NCI-H510A (cell line): Measurements from ENCODE around the gene TRIM32.

Experiments
- DNase-seq: peaks from one replicate; lab custom pipeline; 2025; lab: John Stamatoyannopoulos, UW

TRIM32 gene

DNA sequence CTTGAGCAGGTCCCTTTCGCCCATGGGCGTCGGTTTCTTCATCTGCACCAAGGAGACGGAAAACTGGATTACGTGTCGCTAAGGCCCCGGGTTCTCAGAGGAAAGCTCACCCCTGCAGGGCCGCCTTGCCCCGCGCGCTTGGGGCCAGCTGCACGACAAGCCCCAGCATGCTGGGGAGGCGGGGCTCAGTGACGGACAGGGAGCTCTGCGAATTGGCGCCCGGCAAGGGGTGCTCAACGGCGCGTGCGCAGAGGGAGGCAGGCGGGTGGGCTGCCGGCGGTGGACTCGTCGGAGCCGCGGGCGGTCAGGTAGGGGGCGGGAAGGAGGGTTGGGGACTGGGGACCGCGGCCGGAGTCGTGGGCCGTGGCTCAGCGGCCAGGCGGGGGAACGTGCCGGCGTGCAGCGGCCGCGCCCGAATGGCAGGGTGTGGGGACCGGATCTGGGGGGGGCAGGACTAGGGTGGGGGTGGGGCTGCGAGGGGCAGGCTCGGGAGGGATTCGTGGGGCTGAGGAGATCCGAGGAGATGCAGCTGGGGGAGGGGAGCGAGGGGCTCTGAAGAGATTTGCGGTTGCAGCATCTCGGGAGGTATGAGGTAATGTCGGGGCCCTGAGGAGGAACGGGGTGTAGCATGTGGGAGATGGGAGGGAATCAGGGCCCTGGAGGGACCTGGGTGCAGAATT lies at the start of gene TRIM32:
Gene TRIM32, plus strand, starts transcription at position 232 of the 680 bp plus-strand sequence. CDS start 10,438 bp downstream, outside the sequence.
- DNase-seq, result peak; percentile 87

- no peak for DNase-seq
These were observed 47.8 kb upstream of the TRIM32 start for GRCh38 chr9:116639251-116639741.

DNA sequence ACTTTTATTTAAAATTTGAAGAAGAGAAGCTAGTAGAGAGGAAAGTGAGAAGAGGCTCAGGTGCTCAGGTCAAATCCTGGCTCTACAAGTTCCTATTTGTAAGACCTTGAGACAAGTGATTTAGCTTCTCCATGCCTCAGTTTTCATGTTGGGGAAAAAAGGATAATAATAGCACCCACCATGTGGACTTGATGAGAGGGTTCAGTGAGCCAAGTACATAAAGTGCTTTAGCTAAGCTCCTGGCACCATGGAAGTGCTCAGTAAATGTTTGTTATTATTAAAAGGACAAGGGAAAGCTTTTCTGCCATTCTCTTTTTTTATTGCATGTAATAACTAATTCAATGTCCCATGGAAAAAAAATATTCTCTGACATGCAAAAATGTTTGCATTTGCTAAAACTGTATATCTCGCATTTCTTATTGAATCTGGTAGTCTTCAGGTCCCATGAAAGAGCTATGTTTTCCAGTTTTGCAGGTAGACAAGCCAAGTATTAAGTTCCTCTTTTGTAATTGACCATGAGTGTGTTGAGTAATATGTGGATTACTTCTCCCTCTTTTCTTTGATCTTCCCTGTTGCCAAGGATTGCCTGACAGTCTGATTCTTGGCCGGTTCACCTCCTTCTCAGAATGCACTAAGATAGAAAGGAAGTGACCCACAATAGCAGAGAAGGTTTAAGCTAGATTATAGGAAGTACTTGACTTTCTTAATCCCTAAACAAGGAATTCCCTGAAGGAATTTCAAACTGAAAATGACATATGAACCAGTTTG lies 45.6 kb upstream of the TRIM32 start:
- no peak for DNase-seq

GRCh38 chr9:116643691-116644090 lies 43.4 kb upstream of the TRIM32 start:
- DNase-seq, result no peak

- DNase-seq, result no peak
These were observed 42.9 kb upstream of the TRIM32 start for GRCh38 chr9:116644091-116644688.

- DNase-seq, result no peak
These were observed 40.2 kb upstream of the TRIM32 start for GRCh38 chr9:116646661-116647514.

DNA sequence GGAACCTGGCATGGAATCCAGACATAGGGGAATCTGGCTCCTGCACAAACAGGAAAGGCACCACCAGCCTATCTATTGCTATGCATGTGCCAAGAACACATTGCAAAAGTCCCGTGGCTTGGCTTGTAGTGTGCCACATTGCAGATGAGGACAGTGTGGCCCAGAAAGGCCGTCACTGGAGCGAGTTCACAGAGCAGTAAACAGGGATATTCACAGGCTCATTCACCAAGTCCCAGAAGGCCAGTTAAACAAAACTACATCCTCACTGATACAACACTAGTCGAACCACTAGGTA lies 39.6 kb upstream of the TRIM32 start:
- DNase-seq, result no peak

DNA sequence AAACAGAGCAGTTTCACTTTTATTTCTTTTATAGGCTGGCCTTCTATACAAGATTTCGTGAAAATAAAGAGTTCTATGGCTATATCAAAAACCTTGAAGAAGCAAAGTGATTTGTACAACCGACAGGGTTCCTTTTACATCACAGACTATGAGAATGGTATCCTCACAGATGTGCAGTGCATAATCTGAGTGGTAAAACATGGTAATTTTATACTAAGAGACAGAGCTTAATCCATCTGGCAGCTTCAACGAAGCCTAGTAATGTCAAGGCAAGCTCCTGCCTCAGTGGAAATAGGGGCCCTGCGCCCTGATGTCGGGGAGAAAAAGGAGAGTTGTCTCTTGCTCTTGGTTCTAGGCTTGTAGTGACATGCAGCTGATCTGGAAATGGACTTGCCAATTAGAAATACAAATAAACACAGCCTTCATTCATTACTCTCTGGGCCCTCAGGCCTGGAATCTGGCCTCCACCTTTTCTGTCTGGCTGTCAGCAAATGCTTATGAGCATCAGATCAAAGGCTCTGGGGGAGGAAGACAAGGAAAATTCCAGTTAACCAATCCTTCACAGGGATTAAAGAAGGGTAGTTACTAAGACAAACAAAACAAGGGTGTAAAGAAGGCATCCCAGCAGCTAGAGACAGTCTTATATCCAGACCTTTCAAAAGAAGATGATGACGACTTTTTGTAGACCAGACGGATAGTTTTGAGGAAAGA lies 33.6 kb upstream of the TRIM32 start:
- no peak for DNase-seq

- no peak for DNase-seq
These were observed 33.1 kb upstream of the TRIM32 start for GRCh38 chr9:116654059-116654355.

DNA sequence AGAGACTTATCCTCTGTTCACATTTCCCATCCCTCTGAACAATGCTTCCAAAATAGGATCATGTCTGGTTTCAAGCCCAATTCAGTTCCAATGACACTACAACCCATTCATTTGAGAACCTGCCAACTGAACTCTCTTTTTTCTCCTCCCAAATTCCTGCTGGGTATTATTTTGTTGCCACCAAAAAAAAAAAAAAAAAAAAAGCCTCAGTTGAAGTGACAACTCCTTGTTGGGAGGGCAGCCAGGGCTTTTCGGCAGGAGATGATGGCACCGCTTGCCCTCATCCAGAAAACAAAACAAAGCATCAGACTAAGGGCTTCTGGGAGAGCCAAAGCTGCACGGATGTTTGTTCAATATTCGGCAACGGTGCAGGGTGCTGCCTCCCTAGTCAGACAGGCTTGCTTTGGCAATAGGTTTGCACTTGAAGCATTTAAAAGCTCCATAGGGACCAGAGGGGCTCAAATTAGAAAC lies 30.6 kb upstream of the TRIM32 start:
- no peak for DNase-seq

GRCh38 chr9:116656977-116657376 lies 30.1 kb upstream of the TRIM32 start:
- no peak for DNase-seq

DNA sequence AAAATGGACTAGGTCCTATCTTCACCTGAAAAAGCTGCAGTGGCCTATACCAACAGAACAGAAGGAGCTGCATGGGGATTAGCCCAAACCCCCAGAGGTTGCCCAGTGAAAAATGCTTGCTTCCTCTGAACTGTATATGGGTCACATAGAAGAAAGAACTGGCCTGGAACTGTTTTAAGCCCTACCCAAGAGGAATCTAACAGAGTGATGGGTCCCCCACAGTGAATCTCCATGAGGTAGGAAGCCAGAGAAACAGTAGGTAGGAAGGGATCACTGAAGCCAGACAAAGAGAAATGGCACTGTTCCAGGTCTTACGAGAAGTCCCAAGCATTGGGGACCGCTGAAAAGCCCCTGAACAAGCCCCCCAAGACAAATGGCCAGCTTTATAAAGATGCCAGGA lies 28.8 kb upstream of the TRIM32 start:
- no peak for DNase-seq

DNA sequence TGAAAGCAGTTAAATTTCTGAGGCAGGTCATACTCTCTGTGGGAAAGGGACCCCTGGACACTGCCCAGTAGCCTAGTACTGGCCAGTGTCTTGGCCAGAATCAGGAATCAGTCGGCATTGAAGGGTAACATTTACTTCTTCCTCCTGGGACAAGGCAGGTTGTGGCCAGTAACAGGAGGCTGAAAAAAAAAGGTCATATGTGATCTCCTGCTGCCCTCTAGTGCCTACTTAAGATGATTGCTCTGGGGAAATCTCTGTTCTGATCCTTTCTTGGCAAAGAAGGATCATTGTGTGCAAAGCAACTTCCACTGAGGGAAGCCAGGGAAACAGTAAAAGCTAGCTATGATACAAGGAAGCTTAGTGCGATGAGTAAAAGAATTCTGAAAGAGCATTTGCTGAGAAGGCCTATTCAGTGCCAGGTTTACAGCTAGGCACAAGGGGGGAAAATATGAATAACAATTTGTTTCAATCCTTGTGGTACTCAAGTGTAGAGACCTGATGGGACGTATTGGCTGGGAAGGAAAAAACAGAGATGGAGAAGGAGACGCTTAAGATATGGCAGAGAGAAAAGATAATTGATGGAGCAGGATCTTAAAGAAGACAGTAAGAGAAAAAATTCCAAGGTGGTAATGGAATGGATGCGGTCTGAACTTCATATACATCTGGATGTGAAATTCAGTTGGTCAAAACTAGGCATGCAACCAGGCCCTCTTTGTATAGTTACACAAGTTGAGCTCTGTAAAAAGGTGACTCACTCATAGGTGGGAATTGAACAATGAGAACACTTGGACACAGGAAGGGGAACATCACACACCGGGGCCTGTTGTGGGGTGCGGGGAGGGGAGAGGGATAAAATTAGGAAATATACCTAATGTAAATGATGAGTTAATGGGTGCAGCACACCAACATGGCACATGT lies 25.8 kb upstream of the TRIM32 start:
- peak; percentile 1 for DNase-seq

DNA sequence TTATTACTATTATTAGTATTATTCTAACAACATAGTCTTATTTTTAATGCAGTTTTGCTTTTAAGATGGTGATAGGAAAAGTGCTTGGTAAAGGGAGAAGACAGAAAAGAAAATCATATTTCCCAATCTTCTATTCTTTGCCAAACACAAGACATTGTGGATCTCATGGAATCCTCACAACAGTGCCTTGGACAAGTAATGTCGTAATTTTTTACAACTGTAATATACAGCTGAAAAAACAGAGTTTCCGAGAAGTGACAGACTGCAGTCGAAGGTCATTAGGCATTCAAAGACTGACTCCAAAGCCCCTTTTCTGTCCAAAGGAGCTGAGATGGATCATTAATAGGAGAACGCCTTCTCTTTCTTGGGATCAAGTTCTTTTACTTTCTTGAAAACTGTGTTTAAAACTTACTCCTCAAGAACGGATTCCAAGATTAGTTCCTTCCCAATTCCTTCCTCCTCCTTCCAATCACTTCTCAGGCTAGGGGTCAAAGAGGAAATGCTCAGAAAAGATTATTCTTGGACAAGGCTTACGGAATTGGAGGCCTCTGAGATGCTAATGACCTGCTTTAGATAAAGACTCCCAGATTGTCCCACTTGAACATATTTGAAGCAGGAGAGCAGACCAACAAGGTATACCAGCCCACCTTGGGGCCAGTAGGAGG lies 24.3 kb upstream of the TRIM32 start:
- DNase-seq, result no peak

DNA sequence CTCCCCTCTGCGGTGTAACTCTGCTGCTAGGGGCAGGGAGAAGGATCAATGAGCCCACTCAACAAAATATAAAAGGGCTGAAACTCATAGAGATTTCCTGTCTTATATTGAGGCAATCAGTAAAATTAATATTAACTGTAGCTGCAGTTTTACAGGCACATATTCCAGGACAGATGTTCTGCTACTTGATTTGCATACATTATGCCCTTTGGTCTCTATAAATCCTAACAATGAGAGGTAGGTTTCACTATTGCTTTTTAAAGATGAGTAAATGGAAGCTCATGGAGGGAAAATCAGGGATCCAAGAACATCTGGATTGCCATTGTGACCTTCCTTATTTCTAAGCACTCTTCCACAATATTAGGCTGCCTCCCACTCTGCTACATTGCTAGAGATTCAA lies 23.5 kb upstream of the TRIM32 start:
- DNase-seq, result no peak

GRCh38 chr9:116668970-116669695 lies 18.0 kb upstream of the TRIM32 start:
- DNase-seq, result no peak

- no peak for DNase-seq
These were observed 15.5 kb upstream of the TRIM32 start for GRCh38 chr9:116671605-116672004.

GRCh38 chr9:116673375-116673774 lies 13.7 kb upstream of the TRIM32 start:
- no peak for DNase-seq

- DNase-seq, result no peak
These were observed 12.7 kb upstream of the TRIM32 start for GRCh38 chr9:116674210-116674980.
